Psoas muscle (tissue), 8 donors: ENCODE data around the gene ARAP3. TPM values are rescaled to one million over a fixed set of nuclear protein-coding genes. Genes with fewer than 3 reads are reported as not detected.

Experiments
- ATAC-seq, 4 donors: fragments of 200-7000 bp; cut with Tn5 transposase; one replicate each; pipeline ENCODE4 v1.9.1; 2020; ENCODE audit warnings: moderate library complexity in 3 of 4, mild to moderate bottlenecking in 2 of 4
- DNase-seq, 2 donors: peaks; one replicate each; pipeline ENCODE4 v3.0.0-alpha.2; 2020
- H3K27ac ChIP-seq: fragments of 200-600 bp; one replicate; pipeline ENCODE4 v1.8.0; 2022
- H3K27me3 ChIP-seq, 3 donors: fragments of 200-600 bp in 1 of 3; one replicate each; pipeline versions ENCODE4 v1.6.1 to v1.8.0; 2013 to 2022; ENCODE audit warnings: low read length in 2 of 3, mild to moderate bottlenecking in 2 of 3, moderate library complexity in 1 of 3; ENCODE audit not compliant: insufficient read depth in 3 of 3
- H3K36me3 ChIP-seq, 2 donors: fragments of 200-600 bp in 1 of 2; one replicate each; pipeline versions ENCODE4 v1.6.1 to v1.8.0; 2013 to 2022; ENCODE audit warnings: low read depth in 1 of 2, mild to moderate bottlenecking in 1 of 2, moderate library complexity in 1 of 2; ENCODE audit not compliant: insufficient read depth in 1 of 2
- H3K4me1 ChIP-seq: fragments of 200-600 bp; one replicate; pipeline ENCODE4 v1.8.0; 2022
- H3K4me3 ChIP-seq: fragments of 200-600 bp; one replicate; pipeline ENCODE4 v1.8.0; 2022; ENCODE audit warnings: mild to moderate bottlenecking
- H3K9me3 ChIP-seq: fragments of 200-600 bp; one replicate; pipeline ENCODE4 v1.8.0; 2022
- CTCF ChIP-seq: fragments of 200-600 bp; IDR thresholded peaks from one replicate; pipeline ENCODE4 v1.8.0; 2022; ENCODE audit warnings: antibody characterized with exemption
- WGBS, 3 donors: extraction: QIAGEN DNeasy Blood & Tissue Kit; methylation state at CpG; one replicate each; pipeline versions ENCODE4 v1.1.6 to v1.1.7; 2013; 5-methylcytosine and 5-hydroxymethylcytosine counted together
- intact Hi-C, 2 donors: fragments of 100-400 bp; cut with DNase I; formaldehyde crosslinking; loops; one replicate each; pipeline versions ENCODE4 v1.11.0 to v1.14.2; 2022
- polyA plus RNA-seq, 3 donors: library from polyadenylated mRNA; stranded (reverse); fragments of 200-250 nt; gene quantifications; one replicate each; pipeline ENCODE4 v1.2.3, GENCODE V29; 2013
- total RNA-seq, 4 donors: library from RNA; stranded (reverse); fragmentation: NEBNext Ultra II Directional in 2 of 4; extraction: Animal tissue kit (Norgen Biotek cat#: 25700) in 2 of 4; gene quantifications; one replicate each; pipeline versions ENCODE4 v1.2.1 to v1.2.4, GENCODE V29; 2021 to 2023
- donor health status: healthy with polysubstance abuse.
- donor health status: DM: no; HTN: no; CAD: no; lungs with moderate emphysema.
- donor health status: Bipolar disorder and iron deficiency.
- donor health status: healthy.
- donor health status: DM: yes; HTN: yes; CAD: no.
- donor health status: DM: no; HTN: no; CAD: no.
- donor health status: DM: no; HTN: no; CAD: no.
- donor health status: DM: yes; HTN: yes; CAD: no.

The ARAP3 gene
- total and polyA plus RNA-seq, 7 donors, result 2.4 to 10.0 (median 5.2) TPM

GRCh38 chr5:141695627-141696215 lies 13.7 kb upstream of the ARAP3 start:
- WGBS, 3 donors, result 43 to 51% (median 44%) methylated on average over 11 of the region's 11 CpGs
- intact Hi-C loops, result loop anchor here in 1 of 2 donors (2.0 kb wide), 1 partner anchor 185 kb away; no protein-coding TSS in a partner anchor
- no peak for ATAC-seq

DNA sequence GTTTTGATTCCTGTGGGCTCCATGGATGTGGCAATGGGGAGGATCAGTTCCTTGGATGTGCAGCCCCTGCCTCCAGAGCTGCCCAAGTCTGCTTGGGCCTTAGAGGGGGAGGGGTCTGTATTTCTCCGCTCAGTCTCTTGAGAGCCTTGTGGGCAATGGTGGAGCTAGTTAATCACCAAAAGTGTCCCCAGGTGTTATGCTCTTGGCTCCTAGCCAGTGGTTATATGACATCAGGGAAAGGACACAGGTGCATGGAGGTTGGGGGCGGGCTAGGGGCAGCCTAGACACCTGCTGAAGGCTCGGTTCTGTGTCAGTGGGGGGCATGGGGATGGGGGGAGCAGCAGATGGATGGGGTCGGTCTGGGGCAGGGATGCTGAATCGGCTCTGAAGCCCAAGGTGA lies 12.4 kb upstream of the ARAP3 start:
- peaks cover 2 to 28% (median 3%) of the 10 kb centered on the region in 3 donors for H3K27me3 ChIP-seq
- no peak for TF ChIP-seq CTCF
- H3K4me1 ChIP-seq, result peaks cover 4% of the 10 kb centered on the region
- DNase-seq, result no peak
- WGBS, 3 donors, result 78 to 82% (median 80%) methylated on average over 5 of the region's 5 CpGs
- H3K9me3 ChIP-seq, result no peaks in the 10 kb centered on the region
- H3K36me3 ChIP-seq, result no peaks in the 10 kb centered on the region
- no peak for ATAC-seq
- H3K4me3 ChIP-seq, result no peak overlapping the region
- intact Hi-C loops, result loop anchor here in 1 of 2 donors (2.0 kb wide), 1 partner anchor 186 kb away; no protein-coding TSS in a partner anchor
- no peak overlapping the region for H3K27ac ChIP-seq

More at GRCh38 chr5:141695627-141696215, 13.7 kb upstream of the ARAP3 start:
- peaks cover 4% of the 10 kb centered on the region for H3K4me1 ChIP-seq
- no peaks in the 10 kb centered on the region for H3K9me3 ChIP-seq
- no peaks in the 10 kb centered on the region for H3K36me3 ChIP-seq
- no peak overlapping the region for H3K4me3 ChIP-seq
- DNase-seq, result no peak
- H3K27ac ChIP-seq, result no peak overlapping the region
- TF ChIP-seq CTCF, result no peak
- H3K27me3 ChIP-seq, result peaks cover 0 to 40% (median 5%) of the 10 kb centered on the region in 3 donors

DNA sequence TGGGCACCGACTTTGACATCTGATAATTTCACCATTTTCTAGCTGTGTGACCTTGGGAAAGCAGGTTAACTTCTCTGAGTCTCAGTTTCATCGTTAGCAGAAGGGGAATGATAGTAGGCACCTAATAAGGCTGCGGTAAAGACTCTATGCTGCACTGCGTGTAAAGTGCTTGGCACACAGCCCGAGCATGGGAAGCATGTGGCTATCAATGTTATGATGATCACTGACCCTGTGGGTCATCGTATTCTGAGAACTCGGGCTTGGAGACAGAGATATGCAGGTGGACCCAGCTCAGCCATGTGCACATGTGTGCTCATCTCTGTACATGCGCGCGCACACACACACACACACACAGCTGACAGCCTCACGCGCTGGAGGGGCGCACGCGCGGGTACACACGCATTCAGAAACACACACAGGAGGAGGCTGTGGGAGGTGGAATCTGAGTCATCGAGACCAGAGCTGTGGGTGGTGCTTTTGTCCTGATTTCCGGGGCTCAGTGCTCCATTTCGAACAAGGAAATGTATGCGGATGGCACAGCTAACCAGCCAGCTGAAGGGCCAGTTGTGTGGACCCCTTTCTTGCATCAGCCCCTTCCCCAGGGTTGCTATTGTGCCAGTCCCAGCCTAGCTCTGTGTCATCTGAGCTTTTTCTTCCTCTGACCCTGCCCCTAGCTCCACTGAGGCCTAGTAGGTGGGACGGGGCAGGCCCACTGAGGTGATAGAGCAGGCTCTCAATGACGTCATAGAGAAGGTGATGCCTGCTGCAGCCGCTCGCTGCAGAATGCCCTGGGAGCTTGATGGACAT lies 11.1 kb upstream of the ARAP3 start:
- Histone ChIP-seq H3K9me3 (no peaks in the 10 kb centered on the region), H3K36me3 (no peaks in the 10 kb centered on the region), H3K27me3 (peaks cover 2 to 17% (median 2%) of the 10 kb centered on the region in 3 donors), H3K27ac (no peak overlapping the region), H3K4me3 (no peak overlapping the region), H3K4me1 (peaks cover 4% of the 10 kb centered on the region)
- no peak for ATAC-seq
- no peak for TF ChIP-seq CTCF
- DNase-seq, result no peak
- 72 to 79% (median 74%) methylated on average over 25 of the region's 25 CpGs for WGBS, 3 donors
- intact Hi-C loops, result loop anchor here (1.0 to 2.0 kb wide), 3 partner anchors 186 to 268 kb away; partner anchors contain the start of gene PCDH1 (in 1 of the 2)

GRCh38 chr5:141692533-141692888 lies 10.5 kb upstream of the ARAP3 start:
- intact Hi-C loops, result loop anchor here (1.0 to 2.0 kb wide), 3 partner anchors 186 to 268 kb away; partner anchors contain the start of gene PCDH1 (in 1 of the 2)
- no peak for DNase-seq
- Histone ChIP-seq H3K4me3 (peak overlapping the region; percentile 53), H3K27ac (no peak overlapping the region), H3K27me3 (peaks cover 0 to 11% (median 2%) of the 10 kb centered on the region in 3 donors), H3K36me3 (no peaks in the 10 kb centered on the region), H3K4me1 (peaks cover 4% of the 10 kb centered on the region), H3K9me3 (no peaks in the 10 kb centered on the region)
- ATAC-seq, result no peak
- WGBS, 3 donors, result 22 to 32% (median 29%) methylated on average over 5 of the region's 5 CpGs
- TF ChIP-seq CTCF, result no peak
